TTC549 (cell line): ENCODE results near the gene PANK3.
"Not testable (repeated sequence)": the region's sequence is repeated elsewhere in the genome, so short reads cannot be mapped to it uniquely, and the experiment has no call there.

Experiments
- FAIRE-seq: peaks from 2 replicates; lab custom pipeline; 2012; peaks lifted over from hg19 to GRCh38; lab: Jason Lieb, UNC

PANK3 gene

GRCh38 chr5:168549554-168549953 lies 29.6 kb downstream of the PANK3 start:
- FAIRE-seq = no peak

- FAIRE-seq = no peak
These were observed 42.0 kb downstream of the PANK3 start for GRCh38 chr5:168537176-168537575.

GRCh38 chr5:168534351-168534750 lies 44.8 kb downstream of the PANK3 start:
- FAIRE-seq = not testable (repeated sequence)

- FAIRE-seq = no peak
These were observed 46.9 kb downstream of the PANK3 start for GRCh38 chr5:168531987-168532864.

- no peak for FAIRE-seq
These were observed 48.0 kb downstream of the PANK3 start for GRCh38 chr5:168531191-168531590.

- FAIRE-seq = no peak
These were observed 48.5 kb downstream of the PANK3 start for GRCh38 chr5:168530621-168531150.

- no peak for FAIRE-seq
These were observed 49.6 kb downstream of the PANK3 start for GRCh38 chr5:168529374-168530234.

- FAIRE-seq = no peak
These were observed 50.4 kb downstream of the PANK3 start, which contains the start of gene FBLL1 for GRCh38 chr5:168528521-168529373. FBLL1 (plus strand) TSS chr5:168529305; CDS start chr5:168529505, 200 bp downstream.

- no peak for FAIRE-seq
These were observed 51.3 kb downstream of the PANK3 start for GRCh38 chr5:168527756-168528295.

GRCh38 chr5:168525856-168526255 lies 53.3 kb downstream of the PANK3 start:
- FAIRE-seq = no peak

- no peak for FAIRE-seq
These were observed 65.2 kb downstream of the PANK3 start for GRCh38 chr5:168513861-168514428.

GRCh38 chr5:168502563-168503237 lies 76.5 kb downstream of the PANK3 start:
- no peak for FAIRE-seq
